ENCODE measurements around the gene SERPINB3.

DNA sequence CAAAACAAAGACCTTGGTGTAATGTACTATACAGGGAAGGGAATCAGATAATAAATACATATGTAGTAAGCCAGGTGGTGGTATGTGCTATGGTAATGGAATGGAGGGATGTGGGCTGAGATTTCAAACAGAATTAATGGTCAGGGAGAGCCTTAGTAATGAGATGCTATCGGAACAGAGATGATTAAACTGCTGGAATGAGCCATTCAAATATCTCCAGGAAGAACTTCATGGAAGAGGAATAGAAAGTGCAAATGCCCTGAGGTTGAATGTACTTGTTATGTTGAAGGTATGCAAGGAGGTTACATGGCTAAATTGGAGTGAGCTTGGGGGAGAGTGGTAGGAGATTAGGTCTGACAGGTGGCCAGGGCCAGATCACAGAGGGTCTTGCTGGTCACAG is 46.1 kb upstream of the SERPINB3 start:
- no peak for TF ChIP-seq EZH2 (IDR thresholded peaks at IDR 0.05; ENCODE audit: low read depth, unreplicated experiment)
- TF ChIP-seq, protein P1, sequence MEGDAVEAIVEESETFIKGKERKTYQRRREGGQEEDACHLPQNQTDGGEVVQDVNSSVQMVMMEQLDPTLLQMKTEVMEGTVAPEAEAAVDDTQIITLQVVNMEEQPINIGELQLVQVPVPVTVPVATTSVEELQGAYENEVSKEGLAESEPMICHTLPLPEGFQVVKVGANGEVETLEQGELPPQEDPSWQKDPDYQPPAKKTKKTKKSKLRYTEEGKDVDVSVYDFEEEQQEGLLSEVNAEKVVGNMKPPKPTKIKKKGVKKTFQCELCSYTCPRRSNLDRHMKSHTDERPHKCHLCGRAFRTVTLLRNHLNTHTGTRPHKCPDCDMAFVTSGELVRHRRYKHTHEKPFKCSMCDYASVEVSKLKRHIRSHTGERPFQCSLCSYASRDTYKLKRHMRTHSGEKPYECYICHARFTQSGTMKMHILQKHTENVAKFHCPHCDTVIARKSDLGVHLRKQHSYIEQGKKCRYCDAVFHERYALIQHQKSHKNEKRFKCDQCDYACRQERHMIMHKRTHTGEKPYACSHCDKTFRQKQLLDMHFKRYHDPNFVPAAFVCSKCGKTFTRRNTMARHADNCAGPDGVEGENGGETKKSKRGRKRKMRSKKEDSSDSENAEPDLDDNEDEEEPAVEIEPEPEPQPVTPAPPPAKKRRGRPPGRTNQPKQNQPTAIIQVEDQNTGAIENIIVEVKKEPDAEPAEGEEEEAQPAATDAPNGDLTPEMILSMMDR (conservative IDR thresholded peaks at IDR 0.05; ENCODE audit: low read depth in 2 of 2) = no peak
- TF ChIP-seq EZH2phosphoT487 (IDR thresholded peaks at IDR 0.05; ENCODE audit: unreplicated experiment) = no peak
- TF ChIP-seq, protein P2, sequence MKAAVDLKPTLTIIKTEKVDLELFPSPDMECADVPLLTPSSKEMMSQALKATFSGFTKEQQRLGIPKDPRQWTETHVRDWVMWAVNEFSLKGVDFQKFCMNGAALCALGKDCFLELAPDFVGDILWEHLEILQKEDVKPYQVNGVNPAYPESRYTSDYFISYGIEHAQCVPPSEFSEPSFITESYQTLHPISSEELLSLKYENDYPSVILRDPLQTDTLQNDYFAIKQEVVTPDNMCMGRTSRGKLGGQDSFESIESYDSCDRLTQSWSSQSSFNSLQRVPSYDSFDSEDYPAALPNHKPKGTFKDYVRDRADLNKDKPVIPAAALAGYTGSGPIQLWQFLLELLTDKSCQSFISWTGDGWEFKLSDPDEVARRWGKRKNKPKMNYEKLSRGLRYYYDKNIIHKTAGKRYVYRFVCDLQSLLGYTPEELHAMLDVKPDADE (IDR thresholded peaks at IDR 0.05) = no peak
- TF ChIP-seq POLR2AphosphoS5 (IDR thresholded peaks at IDR 0.05; ENCODE audit: low read depth) = no peak

Data from GM23338 (cell line).